Panc1 (cell line): Measurements from ENCODE around the gene B4GALT1. TPM values are rescaled to one million over a fixed set of nuclear protein-coding genes. Genes with fewer than 3 reads are reported as not detected.

ENCODE experiments used
- ATAC-seq: fragments of 200-7000 bp; cut with Tn5 transposase; 2 replicates; pipeline ENCODE4 v1.9.1; 2020; ENCODE audit warnings: mild to moderate bottlenecking, moderate library complexity
- BruUV-seq: library from RNA; stranded (reverse); fragments of 400-500 nt; replicated peaks from 2 replicates; lab custom pipeline; 2021; lab: Mats Ljungman, UMichigan
- CTCF ChIA-PET: fragments of 300-600 bp; sonication (Branson Sonifier 250); formaldehyde crosslinking; loops from one replicate; lab custom pipeline; 2022; ENCODE audit warnings: antibody characterized with exemption; lab: Charles Lee
- POLR2A ChIA-PET: fragments of 300-600 bp; sonication (Branson Sonifier 250); formaldehyde crosslinking; loops from one replicate; lab custom pipeline; 2022; ENCODE audit warnings: antibody characterized with exemption; lab: Charles Lee
- DNase-seq: peaks from one replicate; pipeline ENCODE4 v3.0.0-alpha.2; 2010; ENCODE audit warnings: low read depth, low spot score
- H3K27ac ChIP-seq: 2 replicates; pipeline ENCODE4 v1.5.1; 2011; ENCODE audit warnings: mild to moderate bottlenecking, low read length, inconsistent platforms
- H3K27me3 ChIP-seq: fragments of 200-500 bp; sonication (Bioruptor generic); 2 replicates; pipeline ENCODE4 v1.6.0; 2014; ENCODE audit warnings: low read length, inconsistent platforms; ENCODE audit not compliant: control insufficient read depth, insufficient read depth
- H3K36me3 ChIP-seq: fragments of 200-500 bp; sonication (Bioruptor generic); 2 replicates; pipeline ENCODE4 v1.5.1; 2014; ENCODE audit warnings: inconsistent platforms, mild to moderate bottlenecking, low read length, moderate library complexity; ENCODE audit not compliant: control insufficient read depth, insufficient read depth
- H3K4me1 ChIP-seq: 2 replicates; pipeline ENCODE4 v1.5.1; 2011; ENCODE audit warnings: inconsistent platforms, mild to moderate bottlenecking, low read length, moderate library complexity; ENCODE audit not compliant: control insufficient read depth, insufficient read depth
- H3K4me3 ChIP-seq, 2 experiments: 2 replicates each; pipeline ENCODE4 v1.5.1; 2011 to 2012; ENCODE audit warnings: low read depth in 2 of 2, low read length in 2 of 2, mild to moderate bottlenecking in 2 of 2, inconsistent platforms in 1 of 2, moderate library complexity in 1 of 2
- H3K9me3 ChIP-seq: fragments of 200-500 bp; sonication (Bioruptor generic); 2 replicates; pipeline ENCODE4 v1.5.1; 2014; ENCODE audit warnings: low read depth, mild to moderate bottlenecking, inconsistent platforms, low read length, moderate library complexity; ENCODE audit not compliant: control insufficient read depth, insufficient read depth
- CTCF ChIP-seq: fragments of 450-650 bp; IDR thresholded peaks from 2 replicates; pipeline ENCODE4 v1.5.1; 2017; ENCODE audit warnings: mild to moderate bottlenecking
- POLR2AphosphoS5 ChIP-seq: IDR thresholded peaks from 2 replicates; pipeline ENCODE4 v1.6.1; 2012; ENCODE audit warnings: mild to moderate bottlenecking, low read depth, low read length, moderate library complexity
- REST ChIP-seq, 2 experiments: IDR thresholded peaks; 2 replicates each; pipeline ENCODE4 v1.6.1; 2011 to 2012; ENCODE audit warnings: low read depth in 2 of 2, control low read depth in 1 of 2, low read length in 1 of 2, mild to moderate bottlenecking in 1 of 2, moderate library complexity in 1 of 2; ENCODE audit not compliant: insufficient read depth in 1 of 2
- SIN3A ChIP-seq: IDR thresholded peaks from 2 replicates; pipeline ENCODE4 v1.6.1; 2012; ENCODE audit warnings: low read depth, mild to moderate bottlenecking, low read length, moderate library complexity, borderline replicate concordance; ENCODE audit not compliant: insufficient read depth
- TCF7L2 ChIP-seq: IDR thresholded peaks from 2 replicates; pipeline ENCODE4 v1.6.1; 2011; ENCODE audit warnings: mild to moderate bottlenecking, low read depth, low read length, inconsistent platforms
- in situ Hi-C: cut with HindIII; loops from 2 replicates; pipeline ENCODE4 v1.10.0; 2016; ENCODE audit warnings: low sequenced_read_pairs, low pct_unique_long_range_greater_than_20kb
- intact Hi-C: fragments of 100-400 bp; cut with micrococcal nuclease; formaldehyde crosslinking; loops from one replicate; pipeline ENCODE4 v1.10.0; 2022; ENCODE audit not compliant: unreplicated experiment
- total RNA-seq: library from RNA; stranded (reverse); gene quantifications from one replicate; pipeline ENCODE4 v1.2.1, GENCODE V29; 2021; ENCODE audit not compliant: unreplicated experiment

The B4GALT1 gene
- total RNA-seq, 1 experiment from 2014 or later = 57.4 TPM

- no TSS peak for BruUV-seq
These were observed 55.0 kb downstream of the B4GALT1 start for GRCh38 chr9:33112094-33112493.

GRCh38 chr9:33111631-33112030 lies 55.5 kb downstream of the B4GALT1 start:
- TF ChIP-seq TCF7L2 (no peak), REST (IDR thresholded peaks at IDR 0.05; ENCODE audit: insufficient read depth in 1 of 2, low read depth in 2 of 2, low read length in 1 of 2) (no peak), POLR2AphosphoS5 (no peak), CTCF (no peak), SIN3A (no peak)
- Histone ChIP-seq H3K4me1 (no peaks in the 10 kb centered on the region), H3K27ac (no peak overlapping the region), H3K27me3 (no peaks in the 10 kb centered on the region), H3K36me3 (no peaks in the 10 kb centered on the region), H3K4me3 (no peak overlapping the region), H3K9me3 (no peaks in the 10 kb centered on the region)
- DNase-seq (no peak), ATAC-seq (0 out of 2 replicates have a peak, but pooled peaks have one; percentile 39)
- ChIA-PET CTCF (no interaction called here), POLR2A (interaction anchor here (0.5 kb wide), 1 partner anchor 103 kb away, joined by 3 read pairs; no protein-coding TSS in a partner anchor)
- no TSS peak for BruUV-seq
- intact Hi-C loops (no loop called here), in situ Hi-C loops (no loop called here)

More at GRCh38 chr9:33112094-33112493, 55.0 kb downstream of the B4GALT1 start:
- Histone ChIP-seq H3K9me3 (no peaks in the 10 kb centered on the region), H3K4me1 (no peaks in the 10 kb centered on the region), H3K27ac (no peak overlapping the region), H3K36me3 (no peaks in the 10 kb centered on the region), H3K4me3 (no peak overlapping the region), H3K27me3 (no peaks in the 10 kb centered on the region)
- no peak for TF ChIP-seq TCF7L2
- no peak for TF ChIP-seq CTCF
- TF ChIP-seq POLR2AphosphoS5 = no peak
- TF ChIP-seq SIN3A = no peak
- TF ChIP-seq REST (IDR thresholded peaks at IDR 0.05; ENCODE audit: insufficient read depth in 1 of 2, low read depth in 2 of 2, low read length in 1 of 2) = no peak
- POLR2A ChIA-PET = no interaction called here
- in situ Hi-C loops (no loop called here), intact Hi-C loops (no loop called here)
- no peak for DNase-seq
- CTCF ChIA-PET = no interaction called here
- no peak for ATAC-seq
